PC-3 (cell line): Measurements from ENCODE around the gene GGACT.

Experiments
- EZH2phosphoT487 ChIP-seq: fragments of 300-600 bp; sonication (generic); IDR thresholded peaks from 2 replicates; pipeline ENCODE4 v1.6.1; 2018; ENCODE audit warnings: mild to moderate bottlenecking, antibody characterized with exemption, low read length, borderline replicate concordance
- TF ChIP-seq, protein P1 (sequence below): fragments of 300-600 bp; sonication (generic); conservative IDR thresholded peaks from 2 replicates; pipeline ENCODE4 v1.5.1; 2017; ENCODE audit warnings: antibody characterized with exemption, low read depth, mild to moderate bottlenecking, low read length

DNA sequence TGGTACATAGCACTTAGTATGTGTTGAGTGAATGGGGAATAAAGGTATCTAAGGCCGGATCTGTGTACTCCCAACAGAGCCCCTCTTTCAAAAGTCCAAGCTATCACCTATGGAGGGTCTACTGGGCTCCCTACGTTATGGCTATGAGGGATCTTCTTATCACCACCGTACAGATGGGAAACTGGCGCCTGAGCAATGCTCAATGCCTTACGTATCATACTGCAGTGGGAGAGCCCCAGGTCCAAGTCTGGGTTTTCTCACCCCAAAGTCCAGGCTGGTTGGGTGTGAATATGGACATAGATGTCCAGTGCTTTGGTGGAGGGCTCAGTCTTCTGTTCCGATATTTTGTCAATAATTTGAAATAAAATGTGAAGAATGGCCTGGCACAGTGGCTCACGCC lies 13.1 kb upstream of the GGACT start:
- TF ChIP-seq, protein P1, sequence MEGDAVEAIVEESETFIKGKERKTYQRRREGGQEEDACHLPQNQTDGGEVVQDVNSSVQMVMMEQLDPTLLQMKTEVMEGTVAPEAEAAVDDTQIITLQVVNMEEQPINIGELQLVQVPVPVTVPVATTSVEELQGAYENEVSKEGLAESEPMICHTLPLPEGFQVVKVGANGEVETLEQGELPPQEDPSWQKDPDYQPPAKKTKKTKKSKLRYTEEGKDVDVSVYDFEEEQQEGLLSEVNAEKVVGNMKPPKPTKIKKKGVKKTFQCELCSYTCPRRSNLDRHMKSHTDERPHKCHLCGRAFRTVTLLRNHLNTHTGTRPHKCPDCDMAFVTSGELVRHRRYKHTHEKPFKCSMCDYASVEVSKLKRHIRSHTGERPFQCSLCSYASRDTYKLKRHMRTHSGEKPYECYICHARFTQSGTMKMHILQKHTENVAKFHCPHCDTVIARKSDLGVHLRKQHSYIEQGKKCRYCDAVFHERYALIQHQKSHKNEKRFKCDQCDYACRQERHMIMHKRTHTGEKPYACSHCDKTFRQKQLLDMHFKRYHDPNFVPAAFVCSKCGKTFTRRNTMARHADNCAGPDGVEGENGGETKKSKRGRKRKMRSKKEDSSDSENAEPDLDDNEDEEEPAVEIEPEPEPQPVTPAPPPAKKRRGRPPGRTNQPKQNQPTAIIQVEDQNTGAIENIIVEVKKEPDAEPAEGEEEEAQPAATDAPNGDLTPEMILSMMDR = no peak
- no peak for TF ChIP-seq EZH2phosphoT487
